ENCODE measurements around the gene MMP14. TPM values are rescaled to one million over a fixed set of nuclear protein-coding genes. Genes with fewer than 3 reads are reported as not detected.

MMP14 gene
- total RNA-seq, 1 donor: 188 TPM

GRCh38 chr14:22796087-22796707 lies 40.2 kb upstream of the MMP14 start:
- DNase-seq (ENCODE audit: low read depth): no peak
- no peak for TF ChIP-seq CTCF (IDR thresholded peaks at IDR 0.05; ENCODE audit: insufficient read depth, low read depth, low read length)
- no peak overlapping the region for H3K4me3 ChIP-seq (ENCODE audit: low read depth, low read length)

- TF ChIP-seq CTCF (IDR thresholded peaks at IDR 0.05; ENCODE audit: insufficient read depth, low read depth, low read length): no peak
Measured at GRCh38 chr14:22797017-22797917, 39.1 kb upstream of the MMP14 start.

GRCh38 chr14:22798528-22798927 lies 37.9 kb upstream of the MMP14 start:
- TF ChIP-seq CTCF (IDR thresholded peaks at IDR 0.05; ENCODE audit: insufficient read depth, low read depth, low read length): no peak
- no peak for DNase-seq (ENCODE audit: low read depth)
- no peak overlapping the region for H3K4me3 ChIP-seq (ENCODE audit: low read depth, low read length)

More at GRCh38 chr14:22797017-22797917, 39.1 kb upstream of the MMP14 start:
- DNase-seq (ENCODE audit: low read depth): no peak
- no peak overlapping the region for H3K4me3 ChIP-seq (ENCODE audit: low read depth, low read length)

- DNase-seq (ENCODE audit: low read depth): no peak
- H3K4me3 ChIP-seq (ENCODE audit: low read depth, low read length): no peak overlapping the region
- TF ChIP-seq CTCF (IDR thresholded peaks at IDR 0.05; ENCODE audit: insufficient read depth, low read depth, low read length): no peak
Measured at GRCh38 chr14:22800346-22800745, 36.0 kb upstream of the MMP14 start.

GRCh38 chr14:22801716-22802115 lies 34.7 kb upstream of the MMP14 start:
- DNase-seq (ENCODE audit: low read depth): no peak
- TF ChIP-seq CTCF (IDR thresholded peaks at IDR 0.05; ENCODE audit: insufficient read depth, low read depth, low read length): no peak
- no peak overlapping the region for H3K4me3 ChIP-seq (ENCODE audit: low read depth, low read length)

GRCh38 chr14:22802860-22803686 lies 33.3 kb upstream of the MMP14 start:
- DNase-seq (ENCODE audit: low read depth): no peak
- no peak for TF ChIP-seq CTCF (IDR thresholded peaks at IDR 0.05; ENCODE audit: insufficient read depth, low read depth, low read length)

More at GRCh38 chr14:22802860-22803686, 33.3 kb upstream of the MMP14 start:
- no peak overlapping the region for H3K4me3 ChIP-seq (ENCODE audit: low read depth, low read length)
